A549 (cell line): ENCODE results near the gene B3GALT6. TPM values are rescaled to one million over a fixed set of nuclear protein-coding genes. Genes with fewer than 3 reads are reported as not detected.

Experiments
- CTCF ChIP-seq: fragments of >200 bp; sonication (Bioruptor Twin); formaldehyde crosslinking; IDR thresholded peaks from 3 replicates; pipeline ENCODE4 v1.5.1; 2016
- GATA3 ChIP-seq: IDR thresholded peaks from 2 replicates; pipeline ENCODE4 v1.6.1; 2012; ENCODE audit warnings: borderline replicate concordance
- REST ChIP-seq: fragments of 200-600 bp; sonication (generic); IDR thresholded peaks from 2 replicates; pipeline ENCODE4 v1.6.1; 2016; ENCODE audit warnings: antibody characterized with exemption, mild to moderate bottlenecking, moderate library complexity
- polyA plus RNA-seq, 4 experiments: library from polyadenylated mRNA; depleted of rRNA in 3 of 4; stranded (reverse); fragments of >200 nt; fragmentation: RNase III in 1 of 4; extraction: RNeasy Plus Mini Kit Qiagen cat#74134 plus additional on column Dnase treatment in 1 of 4; gene quantifications; 2 replicates in 3 of 4; 3 replicates in 1 of 4; pipeline ENCODE4 v1.2.3, GENCODE V29; 2011 to 2017

Gene B3GALT6
- polyA plus RNA-seq, 2 of the 4 experiments (the other 2 are of a cell fraction), result 12.5 to 12.9 TPM

GRCh38 chr1:1283821-1284220 lies 51.8 kb downstream of the B3GALT6 start (continued):
- TF ChIP-seq CTCF (no peak), GATA3 (no peak), REST (no peak)

Other genes starting within 250 kb of the B3GALT6 start
- gene HES4, start 232.1 kb upstream of the B3GALT6 start, polyA plus RNA-seq (2011; rRNA removed), result 4.2 and 5.9 TPM in 2 replicates
- gene HES4, start 232.1 kb upstream of the B3GALT6 start, polyA plus RNA-seq (2017; fragmentation: RNase III; extraction: RNeasy Plus Mini Kit Qiagen cat#74134 plus additional on column Dnase treatment), result 8.4 to 9.6 TPM (median 8.8 TPM) in 3 replicates
- gene ISG15, start 218.7 kb upstream of the B3GALT6 start, polyA plus RNA-seq (2011; rRNA removed), result 4.3 and 4.6 TPM in 2 replicates
- gene ISG15, start 218.7 kb upstream of the B3GALT6 start, polyA plus RNA-seq (2017; fragmentation: RNase III; extraction: RNeasy Plus Mini Kit Qiagen cat#74134 plus additional on column Dnase treatment), result 11.2 to 17.6 TPM (median 11.2 TPM) in 3 replicates
- gene AGRN, start 212.1 kb upstream of the B3GALT6 start, polyA plus RNA-seq (2011; rRNA removed), result 23.9 and 34.9 TPM in 2 replicates
- gene AGRN, start 212.1 kb upstream of the B3GALT6 start, polyA plus RNA-seq (2017; fragmentation: RNase III; extraction: RNeasy Plus Mini Kit Qiagen cat#74134 plus additional on column Dnase treatment), result 88.0 to 95.3 TPM (median 90.9 TPM) in 3 replicates
- not detected in 2 replicates for gene RNF223, start 157.9 kb upstream of the B3GALT6 start, polyA plus RNA-seq (2011; rRNA removed)
- 0.08 TPM in 1 of 3 replicates, not detected in the others for gene RNF223, start 157.9 kb upstream of the B3GALT6 start, polyA plus RNA-seq (2017; fragmentation: RNase III; extraction: RNeasy Plus Mini Kit Qiagen cat#74134 plus additional on column Dnase treatment)
- gene C1orf159, start 116.1 kb upstream of the B3GALT6 start, polyA plus RNA-seq (2011; rRNA removed), result 3.2 and 4.0 TPM in 2 replicates
- 8.8 to 10.4 TPM (median 10.2 TPM) in 3 replicates for gene C1orf159, start 116.1 kb upstream of the B3GALT6 start, polyA plus RNA-seq (2017; fragmentation: RNase III; extraction: RNeasy Plus Mini Kit Qiagen cat#74134 plus additional on column Dnase treatment)
- not detected in 2 replicates for gene TTLL10, start 58.4 kb upstream of the B3GALT6 start, polyA plus RNA-seq (2011; rRNA removed)
- gene TTLL10, start 58.4 kb upstream of the B3GALT6 start, polyA plus RNA-seq (2017; fragmentation: RNase III; extraction: RNeasy Plus Mini Kit Qiagen cat#74134 plus additional on column Dnase treatment), result not detected in 3 replicates
- gene TNFRSF18, start 25.6 kb upstream of the B3GALT6 start, polyA plus RNA-seq (2011; rRNA removed), result not detected in 2 replicates
- not detected in 3 replicates for gene TNFRSF18, start 25.6 kb upstream of the B3GALT6 start, polyA plus RNA-seq (2017; fragmentation: RNase III; extraction: RNeasy Plus Mini Kit Qiagen cat#74134 plus additional on column Dnase treatment)
- gene TNFRSF4, start 18.1 kb upstream of the B3GALT6 start, polyA plus RNA-seq (2011; rRNA removed), result not detected in 2 replicates
- not detected in 3 replicates for gene TNFRSF4, start 18.1 kb upstream of the B3GALT6 start, polyA plus RNA-seq (2017; fragmentation: RNase III; extraction: RNeasy Plus Mini Kit Qiagen cat#74134 plus additional on column Dnase treatment)
- 38.7 and 58.3 TPM in 2 replicates for gene SDF4, start 236 bp upstream of the B3GALT6 start, polyA plus RNA-seq (2011; rRNA removed)
- 94.8 to 103 TPM (median 97.4 TPM) in 3 replicates for gene SDF4, start 236 bp upstream of the B3GALT6 start, polyA plus RNA-seq (2017; fragmentation: RNase III; extraction: RNeasy Plus Mini Kit Qiagen cat#74134 plus additional on column Dnase treatment)
- 0.46 and 0.47 TPM in 2 replicates for gene C1QTNF12, start 14.5 kb downstream of the B3GALT6 start, polyA plus RNA-seq (2011; rRNA removed)
- gene C1QTNF12, start 14.5 kb downstream of the B3GALT6 start, polyA plus RNA-seq (2017; fragmentation: RNase III; extraction: RNeasy Plus Mini Kit Qiagen cat#74134 plus additional on column Dnase treatment), result 0.76 to 0.98 TPM (median 0.83 TPM) in 3 replicates
- gene UBE2J2, start 41.6 kb downstream of the B3GALT6 start, polyA plus RNA-seq (2011; rRNA removed), result 18.0 and 21.2 TPM in 2 replicates
- 35.2 to 38.0 TPM (median 36.2 TPM) in 3 replicates for gene UBE2J2, start 41.6 kb downstream of the B3GALT6 start, polyA plus RNA-seq (2017; fragmentation: RNase III; extraction: RNeasy Plus Mini Kit Qiagen cat#74134 plus additional on column Dnase treatment)
- gene SCNN1D, start 48.2 kb downstream of the B3GALT6 start, polyA plus RNA-seq (2011; rRNA removed), result 0.52 and 0.80 TPM in 2 replicates
- gene SCNN1D, start 48.2 kb downstream of the B3GALT6 start, polyA plus RNA-seq (2017; fragmentation: RNase III; extraction: RNeasy Plus Mini Kit Qiagen cat#74134 plus additional on column Dnase treatment), result 1.7 to 3.5 TPM (median 1.8 TPM) in 3 replicates
- gene ACAP3, start 75.7 kb downstream of the B3GALT6 start, polyA plus RNA-seq (2011; rRNA removed), result 6.6 and 7.5 TPM in 2 replicates
- gene ACAP3, start 75.7 kb downstream of the B3GALT6 start, polyA plus RNA-seq (2017; fragmentation: RNase III; extraction: RNeasy Plus Mini Kit Qiagen cat#74134 plus additional on column Dnase treatment), result 19.7 to 24.2 TPM (median 24.2 TPM) in 3 replicates
- 6.2 and 7.4 TPM in 2 replicates for gene PUSL1, start 76.4 kb downstream of the B3GALT6 start, polyA plus RNA-seq (2011; rRNA removed)
- gene PUSL1, start 76.4 kb downstream of the B3GALT6 start, polyA plus RNA-seq (2017; fragmentation: RNase III; extraction: RNeasy Plus Mini Kit Qiagen cat#74134 plus additional on column Dnase treatment), result 14.1 to 15.0 TPM (median 14.6 TPM) in 3 replicates
- 41.9 and 44.3 TPM in 2 replicates for gene INTS11, start 92.4 kb downstream of the B3GALT6 start, polyA plus RNA-seq (2011; rRNA removed)
- 62.9 to 71.2 TPM (median 62.9 TPM) in 3 replicates for gene INTS11, start 92.4 kb downstream of the B3GALT6 start, polyA plus RNA-seq (2017; fragmentation: RNase III; extraction: RNeasy Plus Mini Kit Qiagen cat#74134 plus additional on column Dnase treatment)
- 3.9 and 4.3 TPM in 2 replicates for gene CPTP, start 92.6 kb downstream of the B3GALT6 start, polyA plus RNA-seq (2011; rRNA removed)
- gene CPTP, start 92.6 kb downstream of the B3GALT6 start, polyA plus RNA-seq (2017; fragmentation: RNase III; extraction: RNeasy Plus Mini Kit Qiagen cat#74134 plus additional on column Dnase treatment), result 10.2 to 11.9 TPM (median 10.7 TPM) in 3 replicates
- 0.05 and 0.07 TPM in 2 replicates for gene TAS1R3, start 99.0 kb downstream of the B3GALT6 start, polyA plus RNA-seq (2011; rRNA removed)
- gene TAS1R3, start 99.0 kb downstream of the B3GALT6 start, polyA plus RNA-seq (2017; fragmentation: RNase III; extraction: RNeasy Plus Mini Kit Qiagen cat#74134 plus additional on column Dnase treatment), result 0.14 to 0.24 TPM (median 0.15 TPM) in 3 replicates
- 11.3 and 12.1 TPM in 2 replicates for gene DVL1, start 117.2 kb downstream of the B3GALT6 start, polyA plus RNA-seq (2011; rRNA removed)
- 42.7 to 48.3 TPM (median 43.9 TPM) in 3 replicates for gene DVL1, start 117.2 kb downstream of the B3GALT6 start, polyA plus RNA-seq (2017; fragmentation: RNase III; extraction: RNeasy Plus Mini Kit Qiagen cat#74134 plus additional on column Dnase treatment)
- 0.07 and 0.12 TPM in 2 replicates for gene MXRA8, start 126.3 kb downstream of the B3GALT6 start, polyA plus RNA-seq (2011; rRNA removed)
- gene MXRA8, start 126.3 kb downstream of the B3GALT6 start, polyA plus RNA-seq (2017; fragmentation: RNase III; extraction: RNeasy Plus Mini Kit Qiagen cat#74134 plus additional on column Dnase treatment), result 0.09 to 0.22 TPM (median 0.13 TPM) in 3 replicates
- gene AURKAIP1, start 143.0 kb downstream of the B3GALT6 start, polyA plus RNA-seq (2011; rRNA removed), result 49.8 and 62.0 TPM in 2 replicates
- gene AURKAIP1, start 143.0 kb downstream of the B3GALT6 start, polyA plus RNA-seq (2017; fragmentation: RNase III; extraction: RNeasy Plus Mini Kit Qiagen cat#74134 plus additional on column Dnase treatment), result 97.2 to 102 TPM (median 97.9 TPM) in 3 replicates
- 111 TPM in 2 replicates for gene CCNL2, start 167.1 kb downstream of the B3GALT6 start, polyA plus RNA-seq (2011; rRNA removed)
- 80.3 to 93.3 TPM (median 85.5 TPM) in 3 replicates for gene CCNL2, start 167.1 kb downstream of the B3GALT6 start, polyA plus RNA-seq (2017; fragmentation: RNase III; extraction: RNeasy Plus Mini Kit Qiagen cat#74134 plus additional on column Dnase treatment)
- gene MRPL20, start 175.1 kb downstream of the B3GALT6 start, polyA plus RNA-seq (2011; rRNA removed), result 146 and 163 TPM in 2 replicates
- gene MRPL20, start 175.1 kb downstream of the B3GALT6 start, polyA plus RNA-seq (2017; fragmentation: RNase III; extraction: RNeasy Plus Mini Kit Qiagen cat#74134 plus additional on column Dnase treatment), result 151 to 164 TPM (median 158 TPM) in 3 replicates
- not detected in 2 replicates for gene ANKRD65, start 189.0 kb downstream of the B3GALT6 start, polyA plus RNA-seq (2011; rRNA removed)
- gene ANKRD65, start 189.0 kb downstream of the B3GALT6 start, polyA plus RNA-seq (2017; fragmentation: RNase III; extraction: RNeasy Plus Mini Kit Qiagen cat#74134 plus additional on column Dnase treatment), result 0.05 TPM in 1 of 3 replicates, not detected in the others
- gene VWA1, start 203.5 kb downstream of the B3GALT6 start, polyA plus RNA-seq (2011; rRNA removed), result 3.7 and 4.0 TPM in 2 replicates
- gene VWA1, start 203.5 kb downstream of the B3GALT6 start, polyA plus RNA-seq (2017; fragmentation: RNase III; extraction: RNeasy Plus Mini Kit Qiagen cat#74134 plus additional on column Dnase treatment), result 4.2 to 5.3 TPM (median 4.8 TPM) in 3 replicates
- not detected in 2 replicates for gene ATAD3C, start 217.5 kb downstream of the B3GALT6 start, polyA plus RNA-seq (2011; rRNA removed)
- not detected in 3 replicates for gene ATAD3C, start 217.5 kb downstream of the B3GALT6 start, polyA plus RNA-seq (2017; fragmentation: RNase III; extraction: RNeasy Plus Mini Kit Qiagen cat#74134 plus additional on column Dnase treatment)
- gene ATAD3B, start 239.5 kb downstream of the B3GALT6 start, polyA plus RNA-seq (2011; rRNA removed), result 0.13 and 0.21 TPM in 2 replicates
- 0.99 to 1.1 TPM (median 0.99 TPM) in 3 replicates for gene ATAD3B, start 239.5 kb downstream of the B3GALT6 start, polyA plus RNA-seq (2017; fragmentation: RNase III; extraction: RNeasy Plus Mini Kit Qiagen cat#74134 plus additional on column Dnase treatment)